Measurements from ENCODE around the gene SYS1.

SYS1 gene

GRCh38 chr20:45415822-45416637 is 53.1 kb downstream of the SYS1 start, which contains the start of gene PIGT:
Gene PIGT (plus strand): TSS chr20:45416141. CDS start chr20:45416157, 16 bp downstream.
- DNase-seq (ENCODE audit: low read depth in 2 of 2): peak; percentile 73 to 77

GRCh38 chr20:45416917-45417316 is 54.0 kb downstream of the SYS1 start:
- no peak for DNase-seq (ENCODE audit: low read depth in 2 of 2)

Measured in stimulated activated CD8-positive, alpha-beta memory T cell treated with anti-CD3 and anti-CD28 coated beads, Interleukin-2, amount 100 ng/mL, for 1 hour (primary cell).